Measurements from ENCODE around the gene MEAK7. TPM values are rescaled to one million over a fixed set of nuclear protein-coding genes. Genes with fewer than 3 reads are reported as not detected.

Gene MEAK7
- total and polyA plus RNA-seq, 2 of the 8 experiments (the other 6 are each of a cell fraction or from before 2014, with no cell fraction given), result 9.6 to 19.6 TPM

GRCh38 chr16:84550096-84550495 lies 45.6 kb upstream of the MEAK7 start:
- Histone ChIP-seq H3K56ac (replicated peaks; ENCODE audit: insufficient read length, low read depth, low read length) (no peak overlapping the region), H3K23ac (ENCODE audit: insufficient read length) (no peak overlapping the region), H4K91ac (replicated peaks; ENCODE audit: insufficient read length, low read length) (no peak overlapping the region), H2BK20ac (ENCODE audit: low read length) (no peak overlapping the region), H3K23me2 (ENCODE audit: low read depth, low read length) (no peaks in the 10 kb centered on the region), H3K9ac (replicated peaks in 1 of 4; ENCODE audit: extremely low read depth in 1 of 4, low read depth in 3 of 4, low read length in 3 of 4) (no peak overlapping the region), H2AFZ (ENCODE audit: low read length) (no peak overlapping the region), H2AK5ac (ENCODE audit: low read depth, low read length) (no peak overlapping the region), H3K4me3 (ENCODE audit: extremely low read depth in 1 of 4, insufficient read depth in 2 of 4, low read depth in 3 of 4, low read length in 4 of 4) (no peak overlapping the region), H3K14ac (ENCODE audit: insufficient read length) (no peak overlapping the region), H3K79me2 (ENCODE audit: control insufficient read depth in 1 of 2, insufficient read depth in 2 of 2, low read length in 2 of 2) (no peaks in the 10 kb centered on the region), H4K8ac (ENCODE audit: extremely low read depth, insufficient read depth, low read length) (no peak overlapping the region), H3K27me3 (replicated peaks in 1 of 4; ENCODE audit: control insufficient read depth in 3 of 4, extremely low read depth in 1 of 4, insufficient read depth in 3 of 4, low read length in 3 of 4) (peaks cover 0 to 3% (median 0%) of the 10 kb centered on the region in 4 experiments; a peak in 1 of 7 replicates), H3K4ac (replicated peaks; ENCODE audit: insufficient read length, low read depth, low read length) (no peak overlapping the region), H3K79me1 (ENCODE audit: low read depth, low read length) (no peaks in the 10 kb centered on the region; the same call in 1 of the 2 replicates), H3K18ac (ENCODE audit: extremely low read depth, low read length) (no peak overlapping the region), H4K5ac (ENCODE audit: insufficient read length, low read depth, low read length) (no peak overlapping the region), H3K36me3 (ENCODE audit: control insufficient read depth in 2 of 4, insufficient read depth in 4 of 4, low read length in 3 of 4) (no peaks in the 10 kb centered on the region), H3K4me1 (replicated peaks in 1 of 4; ENCODE audit: control insufficient read depth in 3 of 4, insufficient read depth in 4 of 4, low read length in 3 of 4) (peaks cover 0 to 23% (median 13%) of the 10 kb centered on the region in 4 experiments; a peak in 6 of 7 replicates), H3K4me2 (ENCODE audit: insufficient read depth in 1 of 2, low read depth in 2 of 2, low read length in 2 of 2) (no peak overlapping the region), H2BK120ac (replicated peaks; ENCODE audit: low read depth, low read length) (no peak overlapping the region), H2BK5ac (ENCODE audit: low read depth, low read length) (no peak overlapping the region), H4K20me1 (replicated peaks in 1 of 2; ENCODE audit: control insufficient read depth in 1 of 2, insufficient read depth in 2 of 2, low read length in 2 of 2) (no peaks in the 10 kb centered on the region), H3K9me3 (ENCODE audit: insufficient read depth in 2 of 2, low read depth in 1 of 2, low read length in 1 of 2) (no peaks in the 10 kb centered on the region), H2BK15ac (ENCODE audit: low read length) (no peak overlapping the region), H2BK12ac (ENCODE audit: low read depth, low read length) (no peak overlapping the region), H3K27ac (ENCODE audit: low read depth, low read length) (no peak overlapping the region)
- FAIRE-seq (no peak), DNase-seq (ENCODE audit: low read depth in 1 of 2, low spot score in 2 of 2) (no peak)
- ChIA-PET POLR2A (ENCODE audit: partially characterized antibody) (interaction anchor here (1.4 kb wide), 1 partner anchor 17 kb away, joined by 4 read pairs; no protein-coding TSS in a partner anchor), CTCF (ENCODE audit: partially characterized antibody) (interaction anchor here (1.0 kb wide), 1 partner anchor 72 kb away, joined by 3 read pairs; no protein-coding TSS in a partner anchor)
- WGBS, 2 experiments (ENCODE audit: extremely low coverage in 1 of 2, insufficient coverage in 1 of 2, insufficient read length in 1 of 2, insufficient replicate concordance in 2 of 2, low coverage in 1 of 2, low lambda C conversion rate in 2 of 2, missing lambda C conversion rate in 1 of 2), result 82% methylated on average over 4 of the region's 4 CpGs; no CpG with 5 or more reads in 1 of the 2 experiments
- TF ChIP-seq CREB1 (IDR thresholded peaks at IDR 0.05) (no peak), ATF2 (IDR thresholded peaks at IDR 0.05; ENCODE audit: low read length) (no peak), JUN (IDR thresholded peaks at IDR 0.05; ENCODE audit: low read depth, low read length) (no peak), SIX5 (IDR thresholded peaks at IDR 0.05; ENCODE audit: low read depth, low read length) (no peak), RNF2 (IDR thresholded peaks at IDR 0.05; ENCODE audit: borderline replicate concordance, low read depth, low read length, missing control alignments, poor library complexity, severe bottlenecking) (no peak), GABPA (IDR thresholded peaks at IDR 0.05; ENCODE audit: borderline replicate concordance, insufficient read depth, low read length) (no peak), ZNF274 (IDR thresholded peaks at IDR 0.05; ENCODE audit: borderline replicate concordance, extremely low read depth, low read length) (no peak), FOSL1 (IDR thresholded peaks at IDR 0.05; ENCODE audit: insufficient read depth, low read depth, low read length) (no peak), CTCF (IDR thresholded peaks at IDR 0.05; ENCODE audit: control extremely low read depth in 1 of 3, insufficient read depth in 1 of 3, low read depth in 1 of 3, low read length in 3 of 3) (no peak)
